ENCODE data around the gene ZNF423. TPM values are rescaled to one million over a fixed set of nuclear protein-coding genes. Genes with fewer than 3 reads are reported as not detected.

Gene ZNF423
- total and polyA plus RNA-seq, 2 of the 13 experiments (the other 11 are each of a cell fraction or from before 2014, with no cell fraction given): 0.07 to 0.31 TPM

- no peak for TF ChIP-seq ZNF747 (CRISPR knock-in tag; IDR thresholded peaks at IDR 0.05; ENCODE audit: borderline replicate concordance)
- no peak for TF ChIP-seq ZNF18 (CRISPR knock-in tag; IDR thresholded peaks at IDR 0.05; ENCODE audit: insufficient replicate concordance)
- no peak for TF ChIP-seq ZC3H4 (CRISPR knock-in tag; IDR thresholded peaks at IDR 0.05; ENCODE audit: borderline replicate concordance)
- peak; percentile 19; the same call in 1 of the 2 replicates for TF ChIP-seq PHF8 (CRISPR knock-in tag; IDR thresholded peaks at IDR 0.05)
- TF ChIP-seq ZKSCAN8 (CRISPR knock-in tag; IDR thresholded peaks at IDR 0.05; ENCODE audit: borderline replicate concordance): no peak
- TF ChIP-seq MTA1 (CRISPR knock-in tag; IDR thresholded peaks at IDR 0.05; ENCODE audit: borderline replicate concordance): no peak
- no peak for TF ChIP-seq ZBTB37 (CRISPR knock-in tag; IDR thresholded peaks at IDR 0.05)
- no peak for TF ChIP-seq SRSF4 (IDR thresholded peaks at IDR 0.05; ENCODE audit: low read depth, low read length, poor library complexity, severe bottlenecking)
- TF ChIP-seq PPARG (CRISPR knock-in tag; conservative IDR thresholded peaks at IDR 0.05): peak; percentile 90
- TF ChIP-seq CHD2 (IDR thresholded peaks at IDR 0.05; ENCODE audit: low read depth, low read length): no peak
- no peak for TF ChIP-seq BCLAF1 (IDR thresholded peaks at IDR 0.05)
- no peak for TF ChIP-seq CBX2 (IDR thresholded peaks at IDR 0.05; ENCODE audit: low read depth, low read length)
- TF ChIP-seq CBX2 (CRISPR knock-in tag; IDR thresholded peaks at IDR 0.05; ENCODE audit: low read depth): 0 out of 2 replicates have a peak, but pooled peaks have one; percentile 17
- no peak for TF ChIP-seq SP5 (CRISPR knock-in tag; IDR thresholded peaks at IDR 0.05; ENCODE audit: borderline replicate concordance, low read depth)
- no peak for TF ChIP-seq ZNF3 (CRISPR knock-in tag; IDR thresholded peaks at IDR 0.05)
- TF ChIP-seq ZNF414 (CRISPR knock-in tag; IDR thresholded peaks at IDR 0.05): no peak
- no peak for TF ChIP-seq MXD1 (CRISPR knock-in tag; IDR thresholded peaks at IDR 0.05)
- 0 out of 2 replicates have a peak, but pooled peaks have one; percentile 35 for TF ChIP-seq ZNF468 (CRISPR knock-in tag; IDR thresholded peaks at IDR 0.05)
- no peak; the same call in 1 of the 2 replicates for TF ChIP-seq ZNF674 (CRISPR knock-in tag; IDR thresholded peaks at IDR 0.05; ENCODE audit: low read depth)
- no peak for TF ChIP-seq SALL2 (CRISPR knock-in tag; IDR thresholded peaks at IDR 0.05)
- TF ChIP-seq KMT2B (CRISPR knock-in tag; IDR thresholded peaks at IDR 0.05): no peak
- TF ChIP-seq RORA (CRISPR knock-in tag; IDR thresholded peaks at IDR 0.05): no peak
- no peak for TF ChIP-seq ZNF224 (CRISPR knock-in tag; IDR thresholded peaks at IDR 0.05)
- TF ChIP-seq ZNF326 (CRISPR knock-in tag; IDR thresholded peaks at IDR 0.05; ENCODE audit: borderline replicate concordance): no peak
- TF ChIP-seq FOSL1 (CRISPR knock-in tag; IDR thresholded peaks at IDR 0.05; ENCODE audit: borderline replicate concordance): no peak
Measured at GRCh38 chr16:49855280-49855821, 561 bp downstream of the ZNF423 start (continued).

Measured in HepG2 (cell line).